Stimulated activated CD8-positive, alpha-beta memory T cell treated with anti-CD3 and anti-CD28 coated beads, Interleukin-7, amount 100 ng/mL, for 48 hours (primary cell): Measurements from ENCODE around the gene ZNF594.
"Not testable (repeated sequence)": the region's sequence is repeated elsewhere in the genome, so short reads cannot be mapped to it uniquely, and the experiment has no call there.

Source experiments
- DNase-seq, 2 donors: peaks; one replicate each; pipeline ENCODE4 v3.0.0-alpha.2; 2020; ENCODE audit warnings: low read depth in 1 of 2; ENCODE audit errors: extremely low read depth in 1 of 2

The ZNF594 gene

DNA sequence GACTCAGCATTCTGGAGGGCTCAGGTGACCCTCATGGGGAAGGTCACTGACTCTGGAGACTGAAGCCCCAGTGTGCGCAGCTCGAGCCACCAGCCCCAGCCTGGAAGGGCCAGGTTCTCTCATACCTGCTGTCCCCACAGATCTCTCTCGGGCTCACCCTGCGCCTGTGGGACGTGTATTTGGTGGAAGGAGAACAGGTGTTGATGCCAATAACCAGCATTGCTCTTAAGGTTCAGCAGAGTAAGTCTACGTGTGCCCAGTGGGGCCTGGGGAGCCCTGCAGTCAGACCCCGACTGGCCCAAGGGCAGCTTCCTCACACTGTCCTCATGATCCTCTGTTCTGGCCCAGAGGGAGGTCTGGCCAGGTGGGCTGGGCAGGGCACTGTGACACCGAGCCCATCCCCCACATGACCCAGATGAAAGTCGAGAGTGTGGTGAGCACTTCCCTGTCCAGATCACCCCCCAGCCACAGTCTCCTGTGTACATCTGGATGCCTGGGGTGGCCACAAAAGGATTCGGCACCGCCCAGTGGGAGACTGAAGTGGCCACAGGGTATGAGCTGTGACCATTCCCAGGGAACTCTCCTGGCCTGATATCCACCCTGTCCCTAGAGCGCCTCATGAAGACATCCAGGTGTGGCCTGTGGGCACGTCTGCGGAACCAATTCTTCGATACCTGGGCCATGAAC is 54.0 kb downstream of the ZNF594 start:
- DNase-seq = not testable (repeated sequence)

DNA sequence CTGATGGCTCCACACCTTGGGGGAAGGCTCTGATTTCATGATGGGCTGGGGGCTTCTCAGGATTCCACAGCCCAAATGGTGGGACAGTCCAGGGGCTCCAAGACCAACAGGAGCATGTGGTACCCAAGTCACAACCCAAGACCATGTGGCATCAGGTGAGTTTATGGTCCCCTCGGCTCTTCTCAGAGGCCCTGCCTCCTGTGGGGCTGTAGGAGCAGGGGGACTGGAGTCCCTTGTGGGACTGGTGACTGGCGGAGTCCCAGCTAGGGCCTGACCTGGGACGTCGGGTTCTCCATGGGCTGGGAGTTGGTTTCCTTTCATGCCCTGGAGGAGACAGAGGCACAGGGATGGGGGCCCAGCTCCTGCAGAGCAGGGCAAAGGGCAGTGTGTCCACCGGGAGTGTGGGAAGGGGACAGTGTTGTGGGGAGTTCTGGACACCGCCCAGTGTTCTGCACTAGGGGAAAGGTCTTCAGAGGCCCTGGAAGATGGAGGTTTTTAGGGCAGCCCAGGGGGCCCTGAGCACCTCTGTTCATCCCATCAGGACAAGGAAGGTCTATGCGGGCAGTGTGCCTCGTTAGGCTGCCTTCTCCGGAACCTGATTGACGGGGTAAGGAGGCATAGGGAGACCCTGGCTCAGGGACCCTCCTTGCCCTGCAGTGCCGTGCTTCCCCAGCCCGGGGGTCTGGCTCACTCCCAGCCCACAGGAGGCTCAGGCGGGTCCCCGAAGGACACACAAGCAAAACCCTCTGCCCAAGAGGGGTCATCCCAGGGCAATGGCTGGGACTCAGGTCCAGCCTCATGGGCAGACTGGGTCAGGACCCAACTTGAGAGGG is 54.9 kb downstream of the ZNF594 start:
- DNase-seq = not testable (repeated sequence)

DNA sequence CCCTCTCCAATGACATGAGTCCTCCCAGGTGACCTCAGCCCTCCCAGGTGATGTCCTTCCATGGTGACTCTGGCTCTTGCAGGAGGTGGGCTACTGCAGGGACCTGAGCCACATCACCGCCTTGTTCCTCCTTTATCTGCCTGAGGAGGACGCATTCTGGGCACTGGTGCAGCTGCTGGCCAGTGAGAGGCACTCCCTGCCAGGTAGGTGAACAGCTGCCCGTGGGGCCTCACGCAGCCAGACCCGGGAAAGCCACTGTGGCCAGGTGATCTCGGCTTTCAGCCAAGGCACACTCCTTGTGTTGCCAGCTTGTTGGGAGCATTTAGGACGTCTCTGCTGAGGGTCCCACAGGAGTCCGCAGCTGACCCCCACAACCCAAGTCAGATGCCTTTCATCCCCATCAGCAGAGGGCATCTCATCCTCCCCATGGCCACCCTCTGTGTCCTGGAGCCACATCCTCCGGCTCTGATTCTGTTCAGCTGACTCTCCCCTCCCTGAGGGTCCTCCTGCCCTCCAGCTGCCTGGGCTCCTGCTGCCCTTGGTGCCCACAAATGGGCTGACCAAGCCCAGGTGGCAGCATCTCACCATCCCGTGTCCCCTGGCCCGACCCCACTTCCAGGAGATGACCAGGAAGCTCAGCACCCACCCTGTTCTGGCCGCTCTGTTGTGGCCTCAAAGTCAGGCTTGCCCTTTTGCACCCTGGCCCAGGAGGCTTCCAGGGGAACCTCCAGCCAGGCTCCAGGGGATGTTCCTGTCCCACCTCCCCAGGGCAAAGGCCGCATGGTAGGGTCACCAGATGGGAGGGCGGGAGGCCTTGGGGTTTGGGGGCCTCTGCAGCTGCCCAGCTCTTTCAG is 55.7 kb downstream of the ZNF594 start:
- DNase-seq = no peak

DNA sequence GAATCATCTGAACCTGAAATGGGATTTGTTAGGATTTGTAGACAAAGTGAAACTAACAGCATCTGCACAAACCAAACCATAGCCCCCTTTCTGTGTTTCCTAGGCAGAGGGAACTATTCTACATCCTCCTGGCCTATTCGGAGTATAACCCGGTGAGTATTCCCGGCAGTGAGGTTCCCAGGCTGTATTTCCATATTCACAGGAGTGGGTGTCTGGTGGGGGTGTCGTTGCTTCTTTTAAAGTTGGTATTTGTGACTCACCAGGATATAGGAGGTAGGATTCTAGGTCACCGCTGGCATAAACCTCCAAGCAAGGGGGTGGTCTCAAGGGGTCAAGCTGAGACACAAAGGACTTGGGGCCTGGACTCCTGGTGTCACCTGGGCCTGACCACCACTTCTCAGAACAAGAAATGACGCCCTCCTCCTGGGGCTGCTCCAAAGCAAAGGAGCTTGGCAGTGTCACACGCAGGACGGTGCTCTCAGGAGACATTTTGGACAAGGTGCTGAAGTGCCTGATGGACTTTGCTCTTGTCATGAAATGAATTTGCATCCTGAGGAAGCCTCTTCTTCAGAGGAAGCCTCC is 56.4 kb downstream of the ZNF594 start:
- not testable (repeated sequence) for DNase-seq

DNA sequence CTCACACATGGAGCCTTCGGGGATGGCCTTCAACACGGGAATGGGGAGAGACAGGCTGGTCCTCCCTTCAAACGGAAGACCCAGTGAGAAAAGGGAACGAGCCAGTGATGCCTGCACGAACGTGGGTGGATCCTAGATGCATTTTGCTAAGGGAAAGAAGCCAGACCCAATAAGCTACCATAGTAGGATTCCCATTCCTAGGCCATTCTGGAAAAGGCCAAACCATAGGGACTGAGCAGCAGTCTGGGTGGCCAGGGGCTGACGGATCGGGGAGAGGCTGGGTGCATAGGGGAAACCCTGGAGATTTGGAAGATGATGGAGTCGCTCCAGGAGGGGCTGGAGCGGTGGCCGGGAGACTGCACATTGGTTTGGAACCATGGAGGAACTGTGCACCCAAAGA is 57.1 kb downstream of the ZNF594 start:
- not testable (repeated sequence) for DNase-seq

DNA sequence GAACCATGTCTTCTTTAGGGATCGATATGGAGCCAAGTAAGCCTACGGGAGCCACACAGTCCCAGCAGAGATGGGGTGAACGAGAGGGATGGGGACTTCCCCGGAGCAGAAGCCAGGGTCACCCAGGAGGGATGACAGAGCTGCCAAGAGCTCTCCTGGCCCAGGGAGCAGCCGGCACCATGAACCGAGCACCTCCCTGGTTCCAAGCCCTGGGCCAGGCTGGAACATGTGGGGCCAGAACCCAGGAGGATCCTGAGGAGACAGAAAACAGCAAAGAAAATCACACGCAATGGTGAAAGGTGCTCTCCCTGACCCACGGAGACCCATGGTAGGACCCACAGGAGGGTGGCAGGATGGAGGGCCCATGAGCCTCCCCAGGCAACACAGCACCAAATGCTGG is 57.7 kb downstream of the ZNF594 start:
- not testable (repeated sequence) for DNase-seq

DNA sequence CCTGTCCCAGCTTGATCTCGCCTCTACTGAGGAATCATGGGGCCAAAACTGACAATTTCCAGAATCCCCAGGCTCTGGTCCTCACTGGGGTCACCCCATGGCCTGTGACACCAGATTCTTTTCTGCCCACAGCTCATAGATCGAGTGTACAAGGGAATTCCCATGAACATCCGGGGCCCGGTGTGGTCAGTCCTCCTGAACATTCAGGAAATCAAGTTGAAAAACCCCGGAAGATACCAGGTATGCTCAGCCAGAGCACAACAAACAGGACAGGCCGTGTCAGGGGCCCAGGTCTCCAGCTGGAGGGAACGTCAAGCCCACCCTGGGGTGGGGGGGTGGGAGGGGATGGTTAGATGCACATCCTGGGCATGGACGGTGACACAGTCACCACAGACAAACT is 58.4 kb downstream of the ZNF594 start:
- no peak for DNase-seq

DNA sequence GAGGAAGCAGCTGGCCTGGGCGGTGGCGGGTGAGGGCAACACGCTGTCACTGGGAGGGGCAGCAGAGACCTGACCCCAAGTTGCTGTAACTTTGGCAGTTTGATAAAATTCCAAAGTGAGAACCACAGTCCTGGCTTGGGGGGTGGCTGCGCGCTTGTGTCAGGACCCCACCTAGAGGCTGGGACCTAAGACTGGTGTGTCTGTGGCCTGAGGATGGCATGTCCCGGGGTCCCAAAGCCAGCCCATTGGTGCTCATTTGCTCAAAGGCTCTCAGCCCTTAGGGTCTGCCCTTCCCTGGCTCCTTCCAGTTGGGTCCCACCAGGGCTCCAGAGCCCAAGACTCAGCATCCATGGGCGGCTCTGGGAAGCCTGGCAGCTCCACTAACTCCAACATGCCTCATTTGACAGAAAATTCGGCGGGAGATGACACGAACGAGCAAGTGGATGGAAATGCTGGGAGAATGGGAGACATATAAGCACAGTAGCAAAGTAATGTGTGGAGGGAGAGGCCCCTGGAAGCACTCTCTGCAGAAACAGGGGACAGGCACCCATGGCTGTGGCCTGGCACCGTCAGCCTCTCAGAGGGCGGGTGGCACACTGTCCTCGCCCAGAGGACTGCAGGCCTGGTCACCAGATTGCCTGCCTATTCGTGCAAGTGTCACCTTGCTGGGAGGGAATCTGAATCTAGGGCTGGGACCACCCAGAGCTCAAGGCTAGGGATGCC is 59.0 kb downstream of the ZNF594 start:
- DNase-seq = not testable (repeated sequence)

DNA sequence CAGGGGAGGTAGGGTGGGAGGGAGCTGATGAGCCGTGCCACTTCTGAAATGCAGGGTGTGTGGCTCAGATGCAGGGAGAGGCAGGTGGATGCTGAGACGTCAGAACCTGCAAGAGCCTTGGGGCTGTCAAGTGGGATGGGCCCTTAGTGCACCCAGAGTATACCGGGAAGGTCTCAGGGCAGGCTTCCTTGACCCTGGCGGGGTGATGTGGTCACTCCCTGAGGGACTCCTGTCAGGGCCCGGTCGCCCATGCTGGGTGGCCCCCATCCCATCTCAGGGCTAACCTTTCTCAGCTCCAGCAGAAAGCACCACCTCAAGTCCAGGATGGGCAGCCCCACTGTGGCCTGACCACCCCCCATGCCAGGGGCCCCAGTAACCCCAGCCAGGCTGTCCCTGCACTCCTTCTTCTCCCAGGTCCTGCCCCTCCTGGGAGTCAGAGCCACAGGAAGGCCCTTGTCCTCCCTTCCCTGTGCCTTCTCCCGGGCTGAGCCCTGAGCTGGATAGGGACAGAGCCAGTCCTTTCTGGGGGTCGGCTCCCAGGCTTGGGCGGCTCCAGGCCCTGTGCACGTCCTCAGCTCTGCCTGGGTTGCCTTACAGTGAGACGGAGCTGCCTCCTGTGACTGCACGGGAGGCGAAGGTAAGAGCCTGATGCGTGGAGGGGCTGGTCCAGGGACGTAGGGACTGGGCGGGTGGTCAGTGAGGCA is 59.7 kb downstream of the ZNF594 start:
- DNase-seq = not testable (repeated sequence)

DNA sequence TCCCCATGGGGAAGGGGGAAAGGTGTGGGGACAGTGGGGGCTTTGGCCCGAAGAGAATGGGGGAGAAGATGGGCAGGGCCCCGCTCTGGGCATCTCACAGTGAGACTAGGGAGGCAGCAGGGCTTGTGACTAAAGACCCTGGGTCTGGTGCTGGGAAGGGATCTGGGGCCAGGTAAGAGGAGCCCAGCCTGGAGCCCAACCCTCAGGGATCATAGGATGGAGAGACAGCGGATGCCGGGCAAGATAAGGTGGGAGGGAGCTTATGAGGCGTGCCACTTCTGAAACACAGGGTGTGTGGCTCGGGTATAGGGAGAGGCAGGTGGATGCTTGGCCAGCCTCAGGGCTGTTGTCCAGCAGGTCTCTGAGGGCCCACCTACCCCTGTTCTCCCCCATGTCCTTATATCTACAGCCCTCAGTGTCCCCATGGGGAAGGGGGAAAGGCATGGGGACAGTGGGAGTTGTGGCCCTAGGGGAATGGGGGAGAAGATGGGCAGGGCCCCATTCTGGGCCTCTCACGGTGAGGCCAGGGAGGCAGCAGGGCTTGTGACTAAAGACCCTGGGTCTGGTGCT is 60.4 kb downstream of the ZNF594 start:
- no peak for DNase-seq

DNA sequence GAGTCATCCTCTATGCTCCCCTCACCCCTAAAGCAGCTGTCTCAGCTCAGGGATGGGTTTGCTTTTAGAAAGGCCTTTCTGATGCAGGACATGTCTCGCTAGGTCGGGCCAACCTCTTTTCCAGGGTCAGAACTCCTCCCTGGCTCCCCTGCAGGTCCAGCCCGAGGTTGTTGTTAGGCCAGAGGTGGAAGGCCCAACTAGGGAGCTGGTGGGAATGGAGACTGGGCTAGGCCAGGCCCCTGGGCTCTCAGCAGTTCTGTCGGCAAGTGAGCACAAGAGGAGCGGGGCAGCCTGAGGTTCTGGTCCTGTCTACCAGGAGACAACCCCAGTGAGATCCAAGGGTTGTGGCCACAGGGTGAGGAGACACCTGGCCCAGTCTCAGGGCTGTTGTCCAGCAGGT is 61.0 kb downstream of the ZNF594 start:
- DNase-seq = not testable (repeated sequence)

DNA sequence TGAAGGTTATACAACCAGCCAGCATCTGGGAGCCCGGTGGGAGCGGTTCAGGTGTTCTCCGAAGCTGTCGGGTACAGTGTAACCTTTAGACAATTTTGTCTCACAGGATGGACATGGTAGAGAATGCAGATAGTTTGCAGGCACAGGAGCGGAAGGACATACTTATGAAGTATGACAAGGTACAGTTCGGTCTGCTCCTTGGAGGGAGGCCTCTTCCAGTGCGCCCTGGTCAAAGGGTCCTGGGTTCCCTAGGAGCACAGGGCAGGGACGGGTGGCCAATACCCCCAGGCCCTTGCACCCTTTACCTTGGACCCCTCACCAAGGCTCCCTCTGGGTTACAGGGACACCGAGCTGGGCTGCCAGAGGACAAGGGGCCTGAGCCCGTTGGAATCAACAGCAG is 61.4 kb downstream of the ZNF594 start:
- DNase-seq = not testable (repeated sequence)

DNA sequence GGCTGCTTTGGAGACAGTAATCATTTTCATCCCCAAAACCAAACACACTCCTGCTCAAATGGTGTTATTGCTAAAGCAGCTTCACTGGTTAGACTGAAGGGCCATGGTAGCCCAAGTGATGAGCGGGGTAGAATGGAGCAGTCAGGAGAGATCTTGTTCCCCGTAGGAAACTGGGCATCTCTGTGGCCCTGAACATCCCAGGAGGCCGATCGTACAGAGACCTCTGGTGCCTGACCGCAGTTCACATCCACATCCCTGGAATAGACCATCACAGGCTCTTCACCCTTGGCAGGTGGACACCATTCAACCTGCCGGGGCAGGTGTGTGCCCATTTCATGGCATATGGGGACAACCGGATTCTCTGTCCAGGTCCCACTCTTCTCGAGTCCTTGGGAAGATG is 61.9 kb downstream of the ZNF594 start:
- DNase-seq = not testable (repeated sequence)
